Testis (tissue), 5 donors: ENCODE results near the gene IL36RN. TPM values are rescaled to one million over a fixed set of nuclear protein-coding genes. Genes with fewer than 3 reads are reported as not detected.

Experiments used
- DNase-seq: peaks from one replicate; pipeline ENCODE4 v3.0.0-alpha.2; 2019
- H3K27ac ChIP-seq, 2 donors: fragments of 200-600 bp; sonication (generic); one replicate each; pipeline ENCODE4 v1.5.1; 2019
- H3K27me3 ChIP-seq: fragments of 200-600 bp; sonication (generic); one replicate; pipeline ENCODE4 v1.5.1; 2019
- H3K36me3 ChIP-seq: fragments of 200-600 bp; sonication (generic); one replicate; pipeline ENCODE4 v1.5.1; 2017; ENCODE audit warnings: low read depth; ENCODE audit errors: missing control alignments
- H3K4me1 ChIP-seq: fragments of 200-600 bp; sonication (generic); one replicate; pipeline ENCODE4 v1.5.1; 2019
- H3K4me3 ChIP-seq, 2 donors: fragments of 200-600 bp; sonication (generic); one replicate each; pipeline ENCODE4 v1.5.1; 2017 to 2019
- H3K9me3 ChIP-seq: fragments of 200-600 bp; sonication (generic); one replicate; pipeline ENCODE4 v1.5.1; 2017
- CTCF ChIP-seq, 3 experiments: fragments of 450-650 bp in 2 of 3; fragments of 200-600 bp in 1 of 3; sonication (generic) in 1 of 3; IDR thresholded peaks; one replicate each; pipeline ENCODE4 v1.5.1; 2016 to 2019; ENCODE audit warnings: antibody characterized with exemption in 3 of 3, mild to moderate bottlenecking in 2 of 3, moderate library complexity in 1 of 3
- POLR2A ChIP-seq: fragments of 450-650 bp; IDR thresholded peaks from one replicate; pipeline ENCODE4 v1.6.1; 2017; ENCODE audit warnings: antibody characterized with exemption, mild to moderate bottlenecking, moderate library complexity
- WGBS, 2 donors: methylation state at CpG; one replicate each; pipeline ENCODE4 v1.1.5; 2018; 5-methylcytosine and 5-hydroxymethylcytosine counted together
- intact Hi-C: fragments of 100-400 bp; cut with DNase I; formaldehyde crosslinking; loops from one replicate; pipeline ENCODE4 v1.15.1; 2023; ENCODE audit warnings: low total_unique reads
- long read RNA-seq, 2 donors: transcript quantifications; one replicate each; lab custom pipeline, GENCODE V29; 2026
- polyA plus RNA-seq: library from polyadenylated mRNA; stranded (reverse); fragments of 350-450 nt; fragmentation: Illumina TruSeq; extraction: RNeasy Lipid Tissue Mini Kit (QIAGEN cat#74804); gene quantifications from one replicate; pipeline ENCODE4 v1.2.3, GENCODE V29; 2014; ENCODE audit warnings: low read depth, low replicate concordance; ENCODE audit not compliant: insufficient read depth
- total RNA-seq, 2 donors: library from RNA; depleted of rRNA; stranded (reverse); fragments of >200 nt; gene quantifications; one replicate each; pipeline ENCODE4 v1.2.3, GENCODE V29; 2016

Gene IL36RN
- total RNA-seq (not detected), polyA plus RNA-seq (not detected)
- long read RNA-seq, donor 1, result 0 reads
- long read RNA-seq, donor 2, result 0 reads

DNA sequence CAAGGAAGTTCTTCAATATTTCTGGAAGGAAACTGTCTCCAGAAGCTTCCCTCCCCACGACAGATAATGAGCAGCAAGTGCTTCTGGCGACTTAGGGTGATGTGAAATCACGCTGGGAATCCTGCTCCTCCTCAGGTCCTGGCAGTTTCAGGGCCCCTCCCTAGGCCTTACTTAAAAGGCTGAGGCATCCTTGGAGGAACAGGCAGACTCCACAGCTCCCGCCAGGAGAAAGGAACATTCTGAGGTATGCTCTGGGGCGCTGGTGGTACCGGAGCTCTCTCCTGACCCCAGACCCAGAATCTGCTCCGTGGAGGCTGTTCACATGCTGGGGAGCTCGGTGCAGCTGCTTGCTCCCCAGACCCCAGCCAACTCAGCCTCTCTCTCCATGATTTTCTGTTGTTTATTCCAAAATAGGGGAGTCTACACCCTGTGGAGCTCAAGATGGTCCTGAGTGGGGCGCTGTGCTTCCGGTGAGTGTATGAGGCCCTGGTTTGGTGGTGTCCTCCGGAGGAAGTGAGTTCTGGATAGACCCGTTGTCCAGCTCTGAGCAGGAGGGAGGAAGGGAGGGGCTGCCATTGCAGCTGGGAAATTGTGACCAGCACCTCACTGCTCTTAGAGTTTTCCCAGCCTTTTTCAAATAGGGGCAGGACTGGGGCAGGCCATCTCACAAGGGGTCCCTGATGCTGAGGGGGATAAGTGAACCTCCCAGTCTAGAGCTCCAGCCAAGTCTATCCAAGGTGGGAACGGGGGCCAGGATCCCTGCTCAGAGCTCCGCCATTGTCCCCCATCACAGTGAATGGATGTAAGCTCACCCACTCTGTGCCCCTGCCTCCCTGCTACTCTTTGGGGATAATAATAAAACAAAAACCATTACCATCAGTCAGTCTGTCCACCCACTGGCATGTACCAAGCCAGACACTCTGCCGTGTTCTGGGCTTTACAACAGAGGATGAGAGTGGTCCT, at the start of gene IL36RN:
TSS of gene IL36RN (plus strand) at position 201 of the 963 bp plus-strand sequence. CDS start at position 442, 241 bp downstream.
- no peak within 1 kb of the TSS for H3K4me3 ChIP-seq
- H3K4me1 ChIP-seq, result no peaks in the 10 kb centered on the region
- no peaks in the 10 kb centered on the region for H3K9me3 ChIP-seq
- H3K36me3 ChIP-seq, result no peaks in the 10 kb centered on the region
- intact Hi-C loops, result no loop called here
- no peak for DNase-seq
- TF ChIP-seq POLR2A, result no peak
- no peak for TF ChIP-seq CTCF (IDR thresholded peaks at IDR 0.05)
- no peak within 1 kb of the TSS for H3K27ac ChIP-seq
- H3K27me3 ChIP-seq, result no peaks in the 10 kb centered on the region
- WGBS, 2 donors, result 60 to 66% methylated on average over 11 to 15 of the region's 15 CpGs

- DNase-seq, result no peak
- no peaks in the 10 kb centered on the region for H3K36me3 ChIP-seq
- H3K4me1 ChIP-seq, result no peaks in the 10 kb centered on the region
- no peak overlapping the region for H3K27ac ChIP-seq
- H3K27me3 ChIP-seq, result no peaks in the 10 kb centered on the region
- no peak overlapping the region for H3K4me3 ChIP-seq
- intact Hi-C loops, result no loop called here
- 76 to 84% methylated on average over 1 of the region's 1 CpG for WGBS, 2 donors
- TF ChIP-seq CTCF (IDR thresholded peaks at IDR 0.05), result no peak
- no peaks in the 10 kb centered on the region for H3K9me3 ChIP-seq
These were observed 49.4 kb upstream of the IL36RN start for GRCh38 chr2:113009622-113010021.

DNA sequence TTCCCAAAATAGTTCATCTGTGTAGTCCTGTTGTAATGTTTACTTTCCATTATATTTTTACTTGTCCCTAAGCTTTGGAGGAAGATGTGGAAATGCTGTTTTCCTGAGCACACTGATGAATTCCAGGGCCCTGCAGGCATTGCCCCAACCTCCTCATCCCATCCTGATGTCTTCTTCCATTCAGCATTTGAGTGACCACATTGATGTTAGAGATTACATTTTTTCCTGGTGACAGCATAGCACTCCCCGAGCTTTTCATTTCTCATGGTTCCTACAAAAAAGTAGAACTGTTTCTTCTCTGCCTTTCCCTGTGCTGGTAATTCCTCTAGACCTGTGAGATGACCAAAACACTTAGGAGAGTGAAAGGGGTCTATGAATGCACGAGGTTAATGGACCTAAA, 48.9 kb upstream of the IL36RN start:
- Histone ChIP-seq H3K9me3 (no peaks in the 10 kb centered on the region), H3K36me3 (no peaks in the 10 kb centered on the region), H3K27ac (no peak overlapping the region), H3K4me1 (no peaks in the 10 kb centered on the region), H3K4me3 (no peak overlapping the region), H3K27me3 (no peaks in the 10 kb centered on the region)
- no peak for DNase-seq
- TF ChIP-seq CTCF (IDR thresholded peaks at IDR 0.05), result no peak
- TF ChIP-seq POLR2A, result no peak
- intact Hi-C loops, result no loop called here
- 60 to 69% methylated on average over 2 of the region's 2 CpGs for WGBS, 2 donors

DNA sequence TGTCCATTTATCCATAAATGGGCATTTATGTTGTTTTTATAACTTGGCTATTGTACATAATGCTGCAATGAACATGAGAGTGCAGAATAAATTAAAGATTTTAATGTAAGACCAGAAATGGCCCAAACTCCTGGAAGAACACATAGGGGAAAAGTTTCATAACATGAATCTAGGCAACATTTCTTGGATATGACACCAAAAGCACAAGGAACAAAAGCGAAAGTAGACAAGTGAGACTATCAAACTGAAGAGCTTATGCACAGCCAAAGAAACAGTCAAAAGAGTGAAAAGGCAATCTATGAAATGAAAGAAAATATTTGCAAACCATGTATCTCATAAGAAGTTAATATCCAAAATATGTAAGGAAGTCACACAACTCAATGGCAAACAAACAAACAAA, 47.9 kb upstream of the IL36RN start:
- no peak overlapping the region for H3K27ac ChIP-seq
- no peak for DNase-seq
- no peaks in the 10 kb centered on the region for H3K9me3 ChIP-seq
- no peaks in the 10 kb centered on the region for H3K27me3 ChIP-seq
- H3K4me3 ChIP-seq, result no peak overlapping the region
- no peaks in the 10 kb centered on the region for H3K36me3 ChIP-seq
- H3K4me1 ChIP-seq, result no peaks in the 10 kb centered on the region
- WGBS, 2 donors, result 88 to 97% methylated on average over 1 of the region's 1 CpG
- TF ChIP-seq POLR2A, result no peak
- TF ChIP-seq CTCF (IDR thresholded peaks at IDR 0.05), result no peak
- intact Hi-C loops, result no loop called here
